ENCODE measurements around the gene NCBP2L.

Gene NCBP2L

GRCh38 chrX:107818900-107819521, 41.5 kb downstream of the NCBP2L start:
- DNase-seq: no peak

GRCh38 chrX:107823042-107823441, 45.5 kb downstream of the NCBP2L start:
- no peak for DNase-seq

- no peak for DNase-seq
These were observed 45.9 kb downstream of the NCBP2L start for GRCh38 chrX:107823456-107823855.

GRCh38 chrX:107825698-107826237, 48.2 kb downstream of the NCBP2L start, which contains the start of gene MID2:
Gene MID2, plus strand, starts transcription at chrX:107825866. Its CDS starts 561 bp downstream, at chrX:107826427.
- DNase-seq: peak; percentile 30

- DNase-seq: peak; percentile 12
These were observed 48.9 kb downstream of the NCBP2L start for GRCh38 chrX:107826238-107827029.

GRCh38 chrX:107827030-107827831, 49.7 kb downstream of the NCBP2L start:
- DNase-seq: no peak

- DNase-seq: no peak
These were observed 50.3 kb downstream of the NCBP2L start for GRCh38 chrX:107827852-107828251.

GRCh38 chrX:107829878-107830277, 52.3 kb downstream of the NCBP2L start:
- DNase-seq: no peak

- no peak for DNase-seq
These were observed 53.7 kb downstream of the NCBP2L start for GRCh38 chrX:107831071-107831730.

GRCh38 chrX:107834275-107835201, 57.0 kb downstream of the NCBP2L start:
- DNase-seq: no peak

- DNase-seq: no peak
These were observed 59.4 kb downstream of the NCBP2L start for GRCh38 chrX:107836958-107837357.

GRCh38 chrX:107840971-107841370, 63.4 kb downstream of the NCBP2L start:
- DNase-seq: no peak

- DNase-seq: no peak
These were observed 65.3 kb downstream of the NCBP2L start for GRCh38 chrX:107842715-107843400.

Data from COR-L47 (cell line).